Ovary (tissue), 10 donors: ENCODE measurements around the gene OR4F16. TPM values are rescaled to one million over a fixed set of nuclear protein-coding genes. Genes with fewer than 3 reads are reported as not detected.
A peak's percentile ranks its signal among the peaks of the same experiment; 100 is the strongest.
"Not testable (repeated sequence)": the region's sequence is repeated elsewhere in the genome, so short reads cannot be mapped to it uniquely, and the experiment has no call there.

ENCODE experiments used
- DNase-seq, 5 donors: peaks; one replicate each; pipeline ENCODE4 v3.0.0-alpha.2; 2019 to 2020
- H3K27ac ChIP-seq, 2 donors: fragments of 200-600 bp; one replicate each; pipeline versions ENCODE4 v1.5.1 to v1.8.0; 2019 to 2022
- H3K27me3 ChIP-seq: fragments of 200-600 bp; one replicate; pipeline ENCODE4 v1.8.0; 2022
- H3K36me3 ChIP-seq: fragments of 200-600 bp; sonication (generic); one replicate; pipeline ENCODE4 v1.5.1; 2019
- H3K4me1 ChIP-seq: one replicate; pipeline ENCODE4 v1.8.1; 2013; ENCODE audit warnings: mild to moderate bottlenecking, moderate library complexity; ENCODE audit not compliant: insufficient read depth
- H3K4me3 ChIP-seq: fragments of 200-600 bp; sonication (generic); one replicate; pipeline ENCODE4 v1.5.1; 2017
- H3K9me3 ChIP-seq, 2 donors: fragments of 200-600 bp in 1 of 2; sonication (generic) in 1 of 2; one replicate each; pipeline versions ENCODE4 v1.5.1 to v1.8.1; 2013 to 2019; ENCODE audit warnings: mild to moderate bottlenecking in 1 of 2, moderate library complexity in 1 of 2
- WGBS, 3 donors: extraction: QIAGEN DNeasy Blood & Tissue Kit in 1 of 3; methylation state at CpG; one replicate each; pipeline versions ENCODE4 v1.1.5 to v1.1.7; 2013 to 2017; 5-methylcytosine and 5-hydroxymethylcytosine counted together
- intact Hi-C, 4 donors: fragments of 100-400 bp; cut with DNase I; formaldehyde crosslinking; loops; one replicate each; pipeline versions ENCODE4 v1.11.0 to v1.15.1; 2022 to 2023
- long read RNA-seq, 3 donors: library from polyadenylated mRNA in 2 of 3; unstranded in 2 of 3; transcript quantifications; one replicate each; pipeline ENCODE4 v2.0.0 and lab custom pipeline, GENCODE V29; 2021 to 2026
- polyA plus RNA-seq, 2 donors: library from polyadenylated mRNA; stranded (reverse); fragments of 200-250 nt in 1 of 2; fragments of 350-450 nt in 1 of 2; fragmentation: Illumina TruSeq in 1 of 2; extraction: RNeasy Lipid Tissue Mini Kit (QIAGEN cat#74804) in 1 of 2; gene quantifications; one replicate each; pipeline ENCODE4 v1.2.3, GENCODE V29; 2013 to 2014
- total RNA-seq, 7 donors: library from RNA; depleted of rRNA in 2 of 7; stranded (reverse); fragments of >200 nt in 2 of 7; fragmentation: NEBNext Ultra II Directional in 3 of 7; extraction: Animal tissue kit (Norgen Biotek cat#: 25700) in 3 of 7; gene quantifications; one replicate each; pipeline versions ENCODE4 v1.1.0 to v1.2.4, GENCODE V29; 2016 to 2023
- donor health status: DM: no; HTN: no; CAD: no; lungs with moderate emphysema.
- donor health status: DM: no; HTN: no; CAD: no.
- donor health status: Bipolar disorder and iron deficiency.
- donor health status: DM: yes; HTN: yes; CAD: no.
- donor health status: DM: no; HTN: no; CAD: no.
- donor health status: DM: yes; HTN: yes; CAD: no.

Gene OR4F16, protein sequence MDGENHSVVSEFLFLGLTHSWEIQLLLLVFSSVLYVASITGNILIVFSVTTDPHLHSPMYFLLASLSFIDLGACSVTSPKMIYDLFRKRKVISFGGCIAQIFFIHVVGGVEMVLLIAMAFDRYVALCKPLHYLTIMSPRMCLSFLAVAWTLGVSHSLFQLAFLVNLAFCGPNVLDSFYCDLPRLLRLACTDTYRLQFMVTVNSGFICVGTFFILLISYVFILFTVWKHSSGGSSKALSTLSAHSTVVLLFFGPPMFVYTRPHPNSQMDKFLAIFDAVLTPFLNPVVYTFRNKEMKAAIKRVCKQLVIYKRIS
- total RNA-seq: under 1 TPM in 3 of 7 donors, not detected in 4; 0.23 to 0.55 (median 0.43) TPM
- polyA plus RNA-seq: not detected
- long read RNA-seq, donor 1: 0 reads
- long read RNA-seq, donor 2: 0 reads
- long read RNA-seq, donor 3: 0 reads

- DNase-seq, H3K36me3 ChIP-seq, H3K4me1 ChIP-seq, H3K4me3 ChIP-seq, intact Hi-C loops, H3K9me3 ChIP-seq, H3K27me3 ChIP-seq, H3K27ac ChIP-seq: not testable (repeated sequence)
Measured at GRCh38 chr1:686554-686953, at the start of gene OR4F16. OR4F16 (minus strand) TSS chr1:686654; CDS start chr1:686654, 0 bp downstream.

DNA sequence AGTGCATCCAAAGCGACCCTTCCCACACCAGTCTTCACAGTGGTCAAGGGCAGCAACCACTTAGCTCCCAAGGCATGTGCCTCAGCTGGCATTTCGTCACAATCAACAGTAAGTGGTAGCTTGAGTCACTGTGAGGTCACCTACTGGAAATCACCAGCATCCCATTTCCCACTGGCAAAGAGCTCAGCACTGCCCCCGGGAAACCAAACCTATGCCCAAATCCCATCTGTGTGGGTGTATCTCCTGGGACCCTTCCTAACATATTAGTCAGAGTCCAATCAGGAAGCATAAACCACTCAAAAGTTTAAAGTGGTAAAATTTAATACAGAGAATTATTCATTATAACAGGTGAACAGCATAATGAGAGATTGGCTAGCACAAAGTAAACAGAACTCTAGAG lies 47.2 kb upstream of the OR4F16 start:
- H3K4me3 ChIP-seq, H3K36me3 ChIP-seq, intact Hi-C loops, H3K27me3 ChIP-seq, DNase-seq, H3K9me3 ChIP-seq, H3K27ac ChIP-seq, H3K4me1 ChIP-seq: not testable (repeated sequence)
- WGBS, 3 donors: 40 to 65% (median 50%) methylated on average over 1 of the region's 3 CpGs

- H3K9me3 ChIP-seq, H3K27me3 ChIP-seq, intact Hi-C loops, H3K4me1 ChIP-seq, H3K27ac ChIP-seq, H3K4me3 ChIP-seq, H3K36me3 ChIP-seq: not testable (repeated sequence)
- peak; percentile 9 to 59 (median 34) for DNase-seq
- WGBS, 3 donors: 62 to 78% methylated on average over 12 to 13 of the region's 20 CpGs; no CpG with 5 or more reads in 1 of the 3 donors
Measured at GRCh38 chr1:727040-727439, 40.6 kb upstream of the OR4F16 start.

Other genes starting within 250 kb of the OR4F16 start
- gene OR4F29, start 235.0 kb downstream of the OR4F16 start, total RNA-seq: under 1 TPM in 3 of 7 donors, not detected in 4; 0.23 to 0.55 (median 0.43) TPM
- gene OR4F29, start 235.0 kb downstream of the OR4F16 start, polyA plus RNA-seq: not detected
- 10 to 100 TPM in 1 of 7 donors, 1 to 10 TPM in 5, under 1 TPM in 1; 0.85 to 10.6 (median 2.3) TPM for gene SAMD11, start 237.3 kb upstream of the OR4F16 start, total RNA-seq
- 1 to 10 TPM; 1.1 to 2.6 TPM for gene SAMD11, start 237.3 kb upstream of the OR4F16 start, polyA plus RNA-seq